Activated CD8-positive, alpha-beta memory T cell treated with anti-CD3 and anti-CD28 coated beads for 4 hours (primary cell): ENCODE data around the gene C19orf33.

Experiments used
- DNase-seq, 2 donors: peaks; one replicate each; pipeline ENCODE4 v3.0.0-alpha.2; 2020; ENCODE audit warnings: low read depth in 2 of 2

Gene C19orf33

GRCh38 chr19:38308926-38309614 is 5.0 kb downstream of the C19orf33 start:
- no peak for DNase-seq

- no peak for DNase-seq
Observed at GRCh38 chr19:38309615-38310278, 5.7 kb downstream of the C19orf33 start.

GRCh38 chr19:38310279-38310670 is 6.2 kb downstream of the C19orf33 start:
- no peak for DNase-seq

- no peak for DNase-seq
Observed at GRCh38 chr19:38310986-38311385, 6.9 kb downstream of the C19orf33 start.

GRCh38 chr19:38315657-38316476 is 11.8 kb downstream of the C19orf33 start, which contains the start of gene YIF1B:
TSS of gene YIF1B (minus strand) at chr19:38315947. CDS start at chr19:38315917, 30 bp downstream.
- DNase-seq: peak; percentile 87 to 90

GRCh38 chr19:38316477-38317067 is 12.5 kb downstream of the C19orf33 start:
- no peak for DNase-seq

- no peak for DNase-seq
Observed at GRCh38 chr19:38317104-38317612, 13.1 kb downstream of the C19orf33 start.

GRCh38 chr19:38318660-38319059 is 14.6 kb downstream of the C19orf33 start:
- no peak for DNase-seq

GRCh38 chr19:38319421-38320258 is 15.6 kb downstream of the C19orf33 start, which contains the start of gene KCNK6:
TSS of gene KCNK6 (plus strand) at chr19:38319845. CDS start at chr19:38319951, 106 bp downstream.
- DNase-seq: peak; percentile 30 to 35

- DNase-seq: no peak
Observed at GRCh38 chr19:38320969-38321339, 16.9 kb downstream of the C19orf33 start.

- no peak for DNase-seq
Observed at GRCh38 chr19:38321646-38322196, 17.7 kb downstream of the C19orf33 start.

- DNase-seq: no peak
Observed at GRCh38 chr19:38323291-38323690, 19.2 kb downstream of the C19orf33 start.

- DNase-seq: no peak
Observed at GRCh38 chr19:38324431-38324830, 20.4 kb downstream of the C19orf33 start.

- DNase-seq: no peak
Observed at GRCh38 chr19:38326591-38326990, 22.5 kb downstream of the C19orf33 start.

- no peak for DNase-seq
Observed at GRCh38 chr19:38329651-38330050, 25.6 kb downstream of the C19orf33 start.

GRCh38 chr19:38331728-38332127 is 27.7 kb downstream of the C19orf33 start:
- DNase-seq: no peak

GRCh38 chr19:38333245-38333644 is 29.2 kb downstream of the C19orf33 start:
- no peak for DNase-seq

- peak; percentile 85 to 92 for DNase-seq
Observed at GRCh38 chr19:38335949-38336637, 32.0 kb downstream of the C19orf33 start.

- peak; percentile 88 to 92 for DNase-seq
Observed at GRCh38 chr19:38336638-38337359, 32.7 kb downstream of the C19orf33 start.
